Esophagus (tissue), 2 donors: ENCODE data around the gene ISY1. TPM values are rescaled to one million over a fixed set of nuclear protein-coding genes. Genes with fewer than 3 reads are reported as not detected.
A peak's percentile ranks its signal among the peaks of the same experiment; 100 is the strongest.
"Not testable (repeated sequence)": the region's sequence is repeated elsewhere in the genome, so short reads cannot be mapped to it uniquely, and the experiment has no call there.

Experiments
- H3K27ac ChIP-seq, 2 donors: one replicate each; pipeline ENCODE4 v1.5.1; 2013; ENCODE audit warnings: low read depth in 2 of 2, mild to moderate bottlenecking in 2 of 2, inconsistent platforms in 1 of 2, low read length in 1 of 2, moderate library complexity in 1 of 2
- H3K27me3 ChIP-seq, 2 donors: one replicate each; pipeline ENCODE4 v1.6.1; 2013; ENCODE audit warnings: low read length in 2 of 2, control low read depth in 1 of 2, mild to moderate bottlenecking in 1 of 2; ENCODE audit not compliant: insufficient read depth in 2 of 2, control insufficient read depth in 1 of 2
- H3K36me3 ChIP-seq, 2 donors: one replicate each; pipeline ENCODE4 v1.6.1; 2013; ENCODE audit warnings: low read length in 1 of 2; ENCODE audit not compliant: control insufficient read depth in 2 of 2, insufficient read depth in 2 of 2
- H3K4me1 ChIP-seq, 2 donors: one replicate each; pipeline ENCODE4 v1.6.1; 2013; ENCODE audit warnings: low read length in 1 of 2; ENCODE audit not compliant: control insufficient read depth in 2 of 2, insufficient read depth in 2 of 2
- H3K4me3 ChIP-seq, 2 donors: one replicate each; pipeline ENCODE4 v1.5.1; 2013; ENCODE audit warnings: low read length in 2 of 2, mild to moderate bottlenecking in 2 of 2, low read depth in 1 of 2, moderate library complexity in 1 of 2
- H3K9me3 ChIP-seq, 2 donors: one replicate each; pipeline ENCODE4 v1.6.1; 2013; ENCODE audit warnings: mild to moderate bottlenecking in 2 of 2, low read depth in 1 of 2, low read length in 1 of 2, moderate library complexity in 1 of 2; ENCODE audit not compliant: control insufficient read depth in 2 of 2, insufficient read depth in 1 of 2
- WGBS, 2 donors: extraction: QIAGEN DNeasy Blood & Tissue Kit; methylation state at CpG; one replicate each; pipeline ENCODE4 v1.1.7; 2013; 5-methylcytosine and 5-hydroxymethylcytosine counted together
- polyA plus RNA-seq, 2 donors: library from polyadenylated mRNA; stranded (reverse); fragments of 200-250 nt; gene quantifications; one replicate each; pipeline ENCODE4 v1.2.3, GENCODE V29; 2013
- donor health status: healthy with polysubstance abuse.
- donor health status: Bipolar disorder and iron deficiency.

Gene ISY1
- polyA plus RNA-seq, 2 donors, result 14.9 to 22.1 TPM

- no peak overlapping the region for H3K27ac ChIP-seq
- H3K4me1 ChIP-seq, result no peaks in the 10 kb centered on the region
- peaks cover 10 to 13% of the 10 kb centered on the region in 2 donors for H3K36me3 ChIP-seq
- H3K4me3 ChIP-seq, result no peak overlapping the region
- no peaks in the 10 kb centered on the region for H3K27me3 ChIP-seq
- 44 to 52% methylated on average over 4 of the region's 4 CpGs for WGBS, 2 donors
- H3K9me3 ChIP-seq, result no peaks in the 10 kb centered on the region
Observed at GRCh38 chr3:129173725-129174124, 12.9 kb upstream of the ISY1 start.

GRCh38 chr3:129173206-129173605 lies 12.3 kb upstream of the ISY1 start:
- H3K4me1 ChIP-seq, result no peaks in the 10 kb centered on the region
- no peaks in the 10 kb centered on the region for H3K27me3 ChIP-seq
- H3K4me3 ChIP-seq, result no peak overlapping the region
- no peaks in the 10 kb centered on the region for H3K9me3 ChIP-seq
- H3K36me3 ChIP-seq, result peaks cover 10 to 13% of the 10 kb centered on the region in 2 donors
- 46 to 55% methylated on average over 2 of the region's 2 CpGs for WGBS, 2 donors
- no peak overlapping the region for H3K27ac ChIP-seq

GRCh38 chr3:129166579-129167332 lies 5.9 kb upstream of the ISY1 start:
- WGBS, 2 donors, result 85 to 86% methylated on average over 15 of the region's 15 CpGs
- H3K4me1 ChIP-seq, result peaks cover 0 to 2% of the 10 kb centered on the region in 2 donors
- H3K27ac ChIP-seq, result no peak overlapping the region
- H3K9me3 ChIP-seq, result no peaks in the 10 kb centered on the region
- no peak overlapping the region for H3K4me3 ChIP-seq
- peaks cover 10 to 15% of the 10 kb centered on the region in 2 donors for H3K36me3 ChIP-seq
- H3K27me3 ChIP-seq, result no peaks in the 10 kb centered on the region

GRCh38 chr3:129165594-129165993 lies 4.7 kb upstream of the ISY1 start:
- not testable (repeated sequence) for H3K4me3 ChIP-seq, H3K9me3 ChIP-seq, H3K27ac ChIP-seq, H3K36me3 ChIP-seq, H3K27me3 ChIP-seq, H3K4me1 ChIP-seq
- WGBS, 2 donors, result 94% methylated on average over 8 of the region's 8 CpGs

GRCh38 chr3:129164500-129164899 lies 3.6 kb upstream of the ISY1 start:
- Histone ChIP-seq H3K4me3 (no peak overlapping the region), H3K27me3 (no peaks in the 10 kb centered on the region), H3K4me1 (peaks cover 0 to 2% of the 10 kb centered on the region in 2 donors), H3K27ac (no peak overlapping the region), H3K9me3 (no peaks in the 10 kb centered on the region), H3K36me3 (peaks cover 0 to 2% of the 10 kb centered on the region in 2 donors)
- WGBS, 2 donors, result 82 to 87% methylated on average over 7 of the region's 7 CpGs

- Histone ChIP-seq H3K36me3 (peaks cover 0 to 2% of the 10 kb centered on the region in 2 donors), H3K9me3 (no peaks in the 10 kb centered on the region), H3K27ac (peak overlapping the region in 1 of 2 donors; percentile 28), H3K4me3 (no peak overlapping the region), H3K27me3 (no peaks in the 10 kb centered on the region), H3K4me1 (peaks cover 0 to 2% of the 10 kb centered on the region in 2 donors)
- WGBS, 2 donors, result 54 to 60% methylated on average over 5 of the region's 5 CpGs
Observed at GRCh38 chr3:129162729-129163579, 2.1 kb upstream of the ISY1 start.

GRCh38 chr3:129161860-129162271 lies 1.0 kb upstream of the ISY1 start:
- H3K9me3 ChIP-seq, result no peaks in the 10 kb centered on the region
- H3K4me1 ChIP-seq, result peaks cover 0 to 2% of the 10 kb centered on the region in 2 donors
- H3K27me3 ChIP-seq, result no peaks in the 10 kb centered on the region
- 1 to 2% methylated on average over 12 of the region's 12 CpGs for WGBS, 2 donors
- no peaks in the 10 kb centered on the region for H3K36me3 ChIP-seq
- peak overlapping the region; percentile 87 to 99 for H3K27ac ChIP-seq
- peak overlapping the region; percentile 59 to 91 for H3K4me3 ChIP-seq

GRCh38 chr3:129144786-129145185 lies 16.1 kb downstream of the ISY1 start:
- no peaks in the 10 kb centered on the region for H3K9me3 ChIP-seq

GRCh38 chr3:129141011-129141410 lies 19.9 kb downstream of the ISY1 start:
- H3K4me3 ChIP-seq, H3K27me3 ChIP-seq, H3K36me3 ChIP-seq, H3K4me1 ChIP-seq, H3K27ac ChIP-seq, H3K9me3 ChIP-seq: not testable (repeated sequence)
- WGBS, 2 donors, result 95% methylated on average over 5 of the region's 5 CpGs

More at GRCh38 chr3:129144786-129145185, 16.1 kb downstream of the ISY1 start:
- Histone ChIP-seq H3K36me3 (peaks cover 3 to 7% of the 10 kb centered on the region in 2 donors), H3K27me3 (no peaks in the 10 kb centered on the region), H3K27ac (no peak overlapping the region), H3K4me1 (no peaks in the 10 kb centered on the region), H3K4me3 (no peak overlapping the region)
